H9 (cell line): ENCODE data around the gene DDAH2. TPM values are rescaled to one million over a fixed set of nuclear protein-coding genes. Genes with fewer than 3 reads are reported as not detected.

Source experiments
- DNase-seq: peaks from one replicate; pipeline ENCODE4 v3.0.0-alpha.2; 2017
- H2AFZ ChIP-seq: one replicate; pipeline ENCODE4 v1.6.1; 2013; ENCODE audit warnings: mild to moderate bottlenecking, low read length, control low read depth, moderate library complexity
- H2AK5ac ChIP-seq: 2 replicates; pipeline ENCODE4 v1.6.1; 2013; ENCODE audit warnings: low read length, control low read depth, mixed read lengths; ENCODE audit not compliant: insufficient read length
- H2BK120ac ChIP-seq: one replicate; pipeline ENCODE4 v1.6.1; 2013; ENCODE audit warnings: low read depth, mild to moderate bottlenecking, low read length, control low read depth, inconsistent platforms; ENCODE audit not compliant: poor library complexity, severe bottlenecking
- H2BK12ac ChIP-seq: 2 replicates; pipeline ENCODE4 v1.6.1; 2013; ENCODE audit warnings: low read length, control low read depth, mixed read lengths, low read depth; ENCODE audit not compliant: insufficient read length
- H2BK15ac ChIP-seq: 2 replicates; pipeline ENCODE4 v1.6.1; 2013; ENCODE audit warnings: low read depth, low read length, control low read depth
- H2BK20ac ChIP-seq: one replicate; pipeline ENCODE4 v1.6.1; 2013; ENCODE audit warnings: low read depth, mild to moderate bottlenecking, low read length, control low read depth, inconsistent platforms; ENCODE audit not compliant: poor library complexity, severe bottlenecking
- H2BK5ac ChIP-seq: 2 replicates; pipeline ENCODE4 v1.6.1; 2013; ENCODE audit warnings: low read length, control low read depth, mixed read lengths; ENCODE audit not compliant: insufficient read length
- H3K14ac ChIP-seq: 2 replicates; pipeline ENCODE4 v1.6.1; 2013; ENCODE audit warnings: low read length, control low read depth; ENCODE audit not compliant: insufficient read depth
- H3K18ac ChIP-seq: 2 replicates; pipeline ENCODE4 v1.6.1; 2013; ENCODE audit warnings: low read depth, mild to moderate bottlenecking, mixed read lengths, low read length, control low read depth; ENCODE audit not compliant: insufficient read length
- H3K23ac ChIP-seq: 2 replicates; pipeline ENCODE4 v1.6.1; 2013; ENCODE audit warnings: low read length, control low read depth, mixed read lengths, low read depth; ENCODE audit not compliant: insufficient read length
- H3K23me2 ChIP-seq: 2 replicates; pipeline ENCODE4 v1.6.1; 2013; ENCODE audit warnings: low read depth, mild to moderate bottlenecking, mixed read lengths, low read length, control low read depth; ENCODE audit not compliant: insufficient read length, poor library complexity, severe bottlenecking
- H3K27ac ChIP-seq: 2 replicates; pipeline ENCODE4 v1.5.1; 2013; ENCODE audit warnings: low read length, control low read depth, mixed read lengths, low read depth; ENCODE audit not compliant: insufficient read length
- H3K27me3 ChIP-seq: 2 replicates; pipeline ENCODE4 v1.6.1; 2013; ENCODE audit warnings: low read length, control low read depth, inconsistent platforms; ENCODE audit not compliant: insufficient read depth
- H3K4ac ChIP-seq: 2 replicates; pipeline ENCODE4 v1.6.1; 2013; ENCODE audit warnings: low read depth, mild to moderate bottlenecking, control low read depth, inconsistent platforms, low read length, moderate library complexity
- H3K4me1 ChIP-seq: 2 replicates; pipeline ENCODE4 v1.6.1; 2013; ENCODE audit warnings: low read length, control low read depth, inconsistent platforms; ENCODE audit not compliant: insufficient read depth
- H3K4me2 ChIP-seq: 2 replicates; pipeline ENCODE4 v1.6.1; 2013; ENCODE audit warnings: low read length, control low read depth, mixed read lengths; ENCODE audit not compliant: insufficient read length, insufficient read depth
- H3K56ac ChIP-seq: 2 replicates; pipeline ENCODE4 v1.6.1; 2013; ENCODE audit warnings: low read depth, mild to moderate bottlenecking, mixed read lengths, low read length, control low read depth; ENCODE audit not compliant: insufficient read length
- H3K79me1 ChIP-seq: 2 replicates; pipeline ENCODE4 v1.6.1; 2013; ENCODE audit warnings: low read depth, mild to moderate bottlenecking, moderate library complexity, low read length, control low read depth, inconsistent platforms; ENCODE audit not compliant: insufficient read depth, poor library complexity, severe bottlenecking
- H3K79me2 ChIP-seq: 2 replicates; pipeline ENCODE4 v1.6.1; 2013; ENCODE audit warnings: low read length, control low read depth, inconsistent platforms; ENCODE audit not compliant: insufficient read depth
- H3K9ac ChIP-seq: 2 replicates; pipeline ENCODE4 v1.6.1; 2013; ENCODE audit warnings: low read length, control low read depth, mixed read lengths; ENCODE audit not compliant: insufficient read length; ENCODE audit errors: extremely low read depth
- H3K9me3 ChIP-seq: one replicate; pipeline ENCODE4 v1.6.1; 2013; ENCODE audit warnings: low read depth, low read length, inconsistent platforms; ENCODE audit not compliant: control insufficient read depth
- H3T11ph ChIP-seq: one replicate; pipeline ENCODE4 v1.6.1; 2013; ENCODE audit warnings: mild to moderate bottlenecking, low read length, control low read depth, inconsistent platforms
- H4K20me1 ChIP-seq: one replicate; pipeline ENCODE4 v1.6.1; 2013; ENCODE audit not compliant: control insufficient read depth, insufficient read length, insufficient read depth
- H4K5ac ChIP-seq: 2 replicates; pipeline ENCODE4 v1.6.1; 2013; ENCODE audit warnings: low read depth, mild to moderate bottlenecking, mixed read lengths, low read length, control low read depth; ENCODE audit not compliant: insufficient read length
- H4K8ac ChIP-seq: replicated peaks from 2 replicates; pipeline ENCODE4 v1.6.1; 2013; ENCODE audit warnings: low read length, control low read depth, mixed read lengths, low read depth; ENCODE audit not compliant: insufficient read length
- H4K91ac ChIP-seq: 2 replicates; pipeline ENCODE4 v1.6.1; 2013; ENCODE audit warnings: low read depth, mild to moderate bottlenecking, moderate library complexity, mixed read lengths, low read length, control low read depth; ENCODE audit not compliant: insufficient read length
- H3K27ac Mint-ChIP-seq, 3 experiments: 2 replicates in 2 of 3; 3 replicates in 1 of 3; pipeline ENCODE4 v1.8.0; 2020 to 2021; ENCODE audit warnings: mixed read lengths in 3 of 3, mild to moderate bottlenecking in 1 of 3, moderate library complexity in 1 of 3
- H3K27me3 Mint-ChIP-seq: 2 replicates; pipeline ENCODE4 v1.8.0; 2021; ENCODE audit warnings: low read depth, mild to moderate bottlenecking, moderate library complexity, mixed read lengths
- H3K36me3 Mint-ChIP-seq, 3 experiments: 2 replicates in 2 of 3; 3 replicates in 1 of 3; pipeline ENCODE4 v1.8.0; 2020 to 2021; ENCODE audit warnings: low read depth in 3 of 3, mixed read lengths in 3 of 3; ENCODE audit not compliant: insufficient read depth in 1 of 3
- H3K4me1 Mint-ChIP-seq, 2 experiments: 2 replicates each; pipeline ENCODE4 v1.8.0; 2020; ENCODE audit warnings: mixed read lengths in 2 of 2
- H3K4me3 Mint-ChIP-seq, 2 experiments: 2 replicates in 1 of 2; 3 replicates in 1 of 2; pipeline ENCODE4 v1.8.0; 2020 to 2021; ENCODE audit warnings: mild to moderate bottlenecking in 2 of 2, mixed read lengths in 2 of 2, moderate library complexity in 1 of 2
- H3K9me3 Mint-ChIP-seq, 2 experiments: 2 replicates in 1 of 2; 3 replicates in 1 of 2; pipeline ENCODE4 v1.8.0; 2020; ENCODE audit warnings: mild to moderate bottlenecking in 2 of 2, mixed read lengths in 2 of 2, moderate library complexity in 1 of 2
- CTCF ChIP-seq: fragments of 200-600 bp; sonication (generic); conservative IDR thresholded peaks from 3 replicates; pipeline ENCODE4 v1.8.0; 2021; ENCODE audit warnings: antibody characterized with exemption, mild to moderate bottlenecking
- WGBS: extraction: QIAGEN DNeasy Blood & Tissue Kit; methylation state at CpG from one replicate; pipeline ENCODE4 v1.1.7; 2013; ENCODE audit warnings: missing lambda C conversion rate, low lambda C conversion rate, mixed read lengths; ENCODE audit not compliant: insufficient read length; ENCODE audit errors: extremely low coverage; 5-methylcytosine and 5-hydroxymethylcytosine counted together
- total RNA-seq: library from RNA; stranded (reverse); gene quantifications from 2 replicates; pipeline ENCODE4 v1.2.1, GENCODE V29; 2021

The DDAH2 gene
- total RNA-seq, 1 experiment from 2014 or later = 73.2 TPM

- no peak for TF ChIP-seq CTCF
- H3K4me1 Mint-ChIP-seq = no peaks in the 10 kb centered on the region
- DNase-seq = no peak
- Histone ChIP-seq H3K4ac (no peak overlapping the region), H3K9ac (no peak overlapping the region), H3K14ac (no peak overlapping the region), H3K4me1 (no peaks in the 10 kb centered on the region), H2BK120ac (no peak overlapping the region), H2BK15ac (no peak overlapping the region), H2AK5ac (no peak overlapping the region), H2BK5ac (no peak overlapping the region), H2BK20ac (no peak overlapping the region), H3K4me2 (no peak overlapping the region), H3K27me3 (no peaks in the 10 kb centered on the region), H4K8ac (no peak overlapping the region), H3K23me2 (no peaks in the 10 kb centered on the region), H4K91ac (no peak overlapping the region), H3K9me3 (no peaks in the 10 kb centered on the region), H3K79me2 (no peaks in the 10 kb centered on the region), H2AFZ (no peak overlapping the region), H2BK12ac (no peak overlapping the region), H3K27ac (no peak overlapping the region), H3K79me1 (no peaks in the 10 kb centered on the region), H4K5ac (no peak overlapping the region), H3K56ac (no peak overlapping the region), H3K18ac (no peak overlapping the region), H3T11ph (no peak overlapping the region), H3K23ac (no peak overlapping the region), H4K20me1 (no peaks in the 10 kb centered on the region)
- no peak overlapping the region for H3K4me3 Mint-ChIP-seq
- H3K36me3 Mint-ChIP-seq = peaks cover 3 to 12% (median 8%) of the 10 kb centered on the region in 3 experiments; a peak in 6 of 7 replicates
- WGBS = no CpG with 5 or more reads among the region's 8 CpGs
- peak overlapping the region in 1 of 3 experiments; percentile 61; a peak in 2 of 7 replicates for H3K27ac Mint-ChIP-seq
- H3K9me3 Mint-ChIP-seq = no peaks in the 10 kb centered on the region
- no peaks in the 10 kb centered on the region for H3K27me3 Mint-ChIP-seq
These were observed 23.7 kb upstream of the DDAH2 start for GRCh38 chr6:31752739-31753319.
